IMR-90 (cell line): Measurements from ENCODE around the gene KDM3B. TPM values are rescaled to one million over a fixed set of nuclear protein-coding genes. Genes with fewer than 3 reads are reported as not detected.

Experiments used
- ATAC-seq: fragments of 200-7000 bp; cut with Tn5 transposase; 2 replicates; pipeline ENCODE4 v1.9.1; 2020; ENCODE audit warnings: low read depth, mild to moderate bottlenecking, moderate library complexity
- Bru-seq: library from RNA; stranded (reverse); fragments of 400-500 nt; gene quantifications from one replicate; lab custom pipeline; 2021; lab: Mats Ljungman, UMichigan
- BruChase-seq, 2 experiments: library from RNA; stranded (reverse); fragments of 400-500 nt; gene quantifications; one replicate each; lab custom pipeline; 2021; lab: Mats Ljungman, UMichigan
- BruUV-seq: library from RNA; stranded (reverse); fragments of 400-500 nt; replicated peaks from 2 replicates; lab custom pipeline; 2021; lab: Mats Ljungman, UMichigan
- CTCF ChIA-PET: fragments of 300-600 bp; formaldehyde crosslinking; extraction: SDS; loops from one replicate; lab custom pipeline; 2021; ENCODE audit warnings: antibody characterized with exemption; lab: Yijun Ruan, JAX
- POLR2A ChIA-PET: fragments of 300-600 bp; sonication (Branson Sonifier 250); formaldehyde crosslinking; loops from one replicate; lab custom pipeline; 2022; ENCODE audit warnings: antibody characterized with exemption; ENCODE audit not compliant: unreplicated experiment; lab: Charles Lee
- DNase-seq: peaks from one replicate; pipeline ENCODE4 v3.0.0; 2013
- H2AFZ ChIP-seq: replicated peaks from 2 replicates; pipeline ENCODE3; 2013; ENCODE audit warnings: low read length, mild to moderate bottlenecking; ENCODE audit not compliant: poor library complexity
- H2AK5ac ChIP-seq: 2 replicates; pipeline ENCODE4 v1.6.1; 2013; ENCODE audit warnings: low read depth, low read length, inconsistent platforms
- H2AK9ac ChIP-seq: replicated peaks from 2 replicates; pipeline ENCODE3; 2013; ENCODE audit warnings: mild to moderate bottlenecking, low read depth, low read length, moderate library complexity; ENCODE audit not compliant: poor library complexity
- H2BK120ac ChIP-seq: 2 replicates; pipeline ENCODE4 v1.6.1; 2013; ENCODE audit warnings: low read depth, low read length, inconsistent platforms
- H2BK15ac ChIP-seq: 3 replicates; pipeline ENCODE4 v1.6.1; 2013; ENCODE audit warnings: low read depth, low read length, inconsistent platforms
- H2BK20ac ChIP-seq: 2 replicates; pipeline ENCODE4 v1.6.1; 2013; ENCODE audit warnings: low read depth, mild to moderate bottlenecking, inconsistent platforms, low read length, moderate library complexity
- H2BK5ac ChIP-seq: 2 replicates; pipeline ENCODE4 v1.6.1; 2013; ENCODE audit warnings: mild to moderate bottlenecking, low read depth, low read length, inconsistent platforms; ENCODE audit not compliant: poor library complexity, severe bottlenecking
- H3K14ac ChIP-seq: replicated peaks from 2 replicates; pipeline ENCODE4 v1.6.1; 2013; ENCODE audit warnings: low read depth, low read length, inconsistent platforms
- H3K18ac ChIP-seq: 2 replicates; pipeline ENCODE4 v1.6.1; 2013; ENCODE audit warnings: low read depth, low read length, control low read depth
- H3K23ac ChIP-seq: 2 replicates; pipeline ENCODE4 v1.6.1; 2013; ENCODE audit warnings: low read depth, low read length, inconsistent platforms
- H3K27ac ChIP-seq: 2 replicates; pipeline ENCODE4 v1.5.1; 2013; ENCODE audit warnings: mild to moderate bottlenecking, control low read depth, low read length; ENCODE audit not compliant: insufficient read depth
- H3K27me3 ChIP-seq: 2 replicates; pipeline ENCODE4 v1.6.1; 2013; ENCODE audit warnings: low read length; ENCODE audit not compliant: control insufficient read depth, insufficient read depth
- H3K36me3 ChIP-seq: 2 replicates; pipeline ENCODE4 v1.6.1; 2013; ENCODE audit warnings: low read length, mixed read lengths; ENCODE audit not compliant: control insufficient read depth, insufficient read depth
- H3K4ac ChIP-seq: 2 replicates; pipeline ENCODE4 v1.6.1; 2013; ENCODE audit warnings: low read depth, low read length, inconsistent platforms
- H3K4me1 ChIP-seq: 2 replicates; pipeline ENCODE4 v1.6.1; 2013; ENCODE audit warnings: low read length, mixed read lengths; ENCODE audit not compliant: control insufficient read depth, insufficient read depth
- H3K4me2 ChIP-seq: 2 replicates; pipeline ENCODE4 v1.6.1; 2013; ENCODE audit warnings: low read depth, mild to moderate bottlenecking, control low read depth, low read length, moderate library complexity
- H3K4me3 ChIP-seq: 2 replicates; pipeline ENCODE4 v1.5.1; 2013; ENCODE audit warnings: low read depth, mild to moderate bottlenecking, control low read depth, low read length, moderate library complexity; ENCODE audit not compliant: insufficient read depth
- H3K56ac ChIP-seq: 2 replicates; pipeline ENCODE4 v1.6.1; 2013; ENCODE audit warnings: low read length, inconsistent platforms; ENCODE audit not compliant: insufficient read depth; ENCODE audit errors: extremely low read depth
- H3K79me1 ChIP-seq, 2 experiments: 2 replicates each; pipeline ENCODE4 v1.6.1; 2013; ENCODE audit warnings: low read length in 2 of 2, inconsistent platforms in 1 of 2, low read depth in 1 of 2
- H3K9ac ChIP-seq: 2 replicates; pipeline ENCODE4 v1.6.1; 2013; ENCODE audit warnings: low read depth, low read length, control low read depth
- H3K9me1 ChIP-seq: 2 replicates; pipeline ENCODE4 v1.6.1; 2013; ENCODE audit warnings: low read length, inconsistent platforms; ENCODE audit not compliant: insufficient read depth
- H3K9me3 ChIP-seq: 2 replicates; pipeline ENCODE4 v1.6.1; 2013; ENCODE audit warnings: low read length; ENCODE audit not compliant: control insufficient read depth, insufficient read depth
- H4K20me1 ChIP-seq: 2 replicates; pipeline ENCODE4 v1.6.1; 2013; ENCODE audit warnings: low read length, inconsistent platforms; ENCODE audit not compliant: insufficient read depth
- H4K5ac ChIP-seq: 2 replicates; pipeline ENCODE4 v1.6.1; 2013; ENCODE audit warnings: mild to moderate bottlenecking, low read depth, low read length, control low read depth
- H4K8ac ChIP-seq, 2 experiments: 2 replicates each; pipeline ENCODE4 v1.6.1; 2013; ENCODE audit warnings: low read depth in 2 of 2, low read length in 2 of 2, control low read depth in 1 of 2, inconsistent platforms in 1 of 2
- H4K91ac ChIP-seq: 2 replicates; pipeline ENCODE4 v1.6.1; 2013; ENCODE audit warnings: low read depth, low read length, inconsistent platforms; ENCODE audit not compliant: insufficient read depth
- MAFK ChIP-seq: IDR thresholded peaks from 2 replicates; pipeline ENCODE4 v1.6.1; 2012; ENCODE audit warnings: low read depth, low read length, improper control_type of control experiment
- MAZ ChIP-seq: IDR thresholded peaks from 2 replicates; pipeline ENCODE4 v1.6.1; 2012; ENCODE audit warnings: low read depth, mild to moderate bottlenecking, low read length, improper control_type of control experiment, moderate library complexity, borderline replicate concordance
- RAD21 ChIP-seq: IDR thresholded peaks from 2 replicates; pipeline ENCODE4 v1.6.1; 2012; ENCODE audit warnings: low read length, improper control_type of control experiment
- RFX5 ChIP-seq: IDR thresholded peaks from 2 replicates; pipeline ENCODE4 v1.8.0; 2012; ENCODE audit warnings: low read depth, mild to moderate bottlenecking, low read length, moderate library complexity
- WGBS, 2 experiments: methylation state at CpG; one replicate each; pipeline versions ENCODE4 v1.1.5 to v1.1.7; 2013; ENCODE audit warnings: missing lambda C conversion rate in 2 of 2; ENCODE audit not compliant: insufficient read length in 1 of 2; ENCODE audit errors: extremely low coverage in 2 of 2; 5-methylcytosine and 5-hydroxymethylcytosine counted together
- dilution Hi-C: fragments of 300-500 bp; cut with HindIII; formaldehyde crosslinking; loops from one replicate; pipeline ENCODE4 v1.14.3; 2018; ENCODE audit warnings: low sequenced_read_pairs; ENCODE audit not compliant: unreplicated experiment
- in situ Hi-C: fragments of 300-500 bp; cut with MboI; formaldehyde crosslinking; loops from 3 replicates; pipeline ENCODE4 v1.14.3; 2019; ENCODE audit warnings: low sequenced_read_pairs, inconsistent platforms, mixed read lengths
- intact Hi-C: fragments of 100-400 bp; cut with micrococcal nuclease; formaldehyde crosslinking; loops from 2 replicates; pipeline ENCODE4 v1.10.0; 2022
- long read RNA-seq: library from polyadenylated mRNA; unstranded; transcript quantifications from one replicate; pipeline ENCODE4 v2.0.0, GENCODE V29; 2021; ENCODE audit not compliant: unreplicated experiment
- polyA plus RNA-seq, 3 experiments: library from polyadenylated mRNA; depleted of rRNA; stranded (reverse); fragments of >200 nt; gene quantifications; 2 replicates each; pipeline ENCODE4 v1.2.3, GENCODE V29; 2012; ENCODE audit warnings: low replicate concordance in 1 of 3
- total RNA-seq: library from RNA; depleted of rRNA; stranded (reverse); fragments of >200 nt; gene quantifications from 2 replicates; pipeline ENCODE4 v1.2.3, GENCODE V29; 2012; rRNA removed
- TF ChIP-seq, protein P1 (sequence below): conservative IDR thresholded peaks from 2 replicates; pipeline ENCODE4 v1.5.1; 2012; ENCODE audit warnings: mild to moderate bottlenecking, low read depth, low read length, improper control_type of control experiment
- TF ChIP-seq, protein P2 (sequence below): fragments of 150-350 bp; IDR thresholded peaks from 2 replicates; pipeline ENCODE4 v1.6.1; 2017; ENCODE audit warnings: mild to moderate bottlenecking, antibody characterized with exemption, low read length, low read depth

Gene KDM3B, protein sequence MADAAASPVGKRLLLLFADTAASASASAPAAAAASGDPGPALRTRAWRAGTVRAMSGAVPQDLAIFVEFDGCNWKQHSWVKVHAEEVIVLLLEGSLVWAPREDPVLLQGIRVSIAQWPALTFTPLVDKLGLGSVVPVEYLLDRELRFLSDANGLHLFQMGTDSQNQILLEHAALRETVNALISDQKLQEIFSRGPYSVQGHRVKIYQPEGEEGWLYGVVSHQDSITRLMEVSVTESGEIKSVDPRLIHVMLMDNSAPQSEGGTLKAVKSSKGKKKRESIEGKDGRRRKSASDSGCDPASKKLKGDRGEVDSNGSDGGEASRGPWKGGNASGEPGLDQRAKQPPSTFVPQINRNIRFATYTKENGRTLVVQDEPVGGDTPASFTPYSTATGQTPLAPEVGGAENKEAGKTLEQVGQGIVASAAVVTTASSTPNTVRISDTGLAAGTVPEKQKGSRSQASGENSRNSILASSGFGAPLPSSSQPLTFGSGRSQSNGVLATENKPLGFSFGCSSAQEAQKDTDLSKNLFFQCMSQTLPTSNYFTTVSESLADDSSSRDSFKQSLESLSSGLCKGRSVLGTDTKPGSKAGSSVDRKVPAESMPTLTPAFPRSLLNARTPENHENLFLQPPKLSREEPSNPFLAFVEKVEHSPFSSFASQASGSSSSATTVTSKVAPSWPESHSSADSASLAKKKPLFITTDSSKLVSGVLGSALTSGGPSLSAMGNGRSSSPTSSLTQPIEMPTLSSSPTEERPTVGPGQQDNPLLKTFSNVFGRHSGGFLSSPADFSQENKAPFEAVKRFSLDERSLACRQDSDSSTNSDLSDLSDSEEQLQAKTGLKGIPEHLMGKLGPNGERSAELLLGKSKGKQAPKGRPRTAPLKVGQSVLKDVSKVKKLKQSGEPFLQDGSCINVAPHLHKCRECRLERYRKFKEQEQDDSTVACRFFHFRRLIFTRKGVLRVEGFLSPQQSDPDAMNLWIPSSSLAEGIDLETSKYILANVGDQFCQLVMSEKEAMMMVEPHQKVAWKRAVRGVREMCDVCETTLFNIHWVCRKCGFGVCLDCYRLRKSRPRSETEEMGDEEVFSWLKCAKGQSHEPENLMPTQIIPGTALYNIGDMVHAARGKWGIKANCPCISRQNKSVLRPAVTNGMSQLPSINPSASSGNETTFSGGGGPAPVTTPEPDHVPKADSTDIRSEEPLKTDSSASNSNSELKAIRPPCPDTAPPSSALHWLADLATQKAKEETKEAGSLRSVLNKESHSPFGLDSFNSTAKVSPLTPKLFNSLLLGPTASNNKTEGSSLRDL (N-terminal part only)
- total RNA-seq: 35.8 and 36.7 TPM in 2 replicates
- 17.1 and 19.4 TPM in 2 replicates for polyA plus RNA-seq (2012; rRNA removed)
- polyA plus RNA-seq (2012; cell fraction: cytosol; rRNA removed): 5.8 and 7.3 TPM in 2 replicates
- polyA plus RNA-seq (2012; cell fraction: nucleus; rRNA removed; ENCODE audit: low replicate concordance): 8.0 and 37.0 TPM in 2 replicates
- percentile 81 among the genes with signal in this experiment for Bru-seq, nascent RNA
- percentile 86 among the genes with signal in this experiment for BruChase-seq, experiment 1, labeled RNA remaining after a 6-hour chase
- BruChase-seq, experiment 2, labeled RNA remaining after a 2-hour chase: percentile 80 among the genes with signal in this experiment
- long read RNA-seq, partial matches to known transcripts: 32 of 34 reads
- long read RNA-seq, other reads (novel, unspliced or antisense): 2 of 34 reads

DNA sequence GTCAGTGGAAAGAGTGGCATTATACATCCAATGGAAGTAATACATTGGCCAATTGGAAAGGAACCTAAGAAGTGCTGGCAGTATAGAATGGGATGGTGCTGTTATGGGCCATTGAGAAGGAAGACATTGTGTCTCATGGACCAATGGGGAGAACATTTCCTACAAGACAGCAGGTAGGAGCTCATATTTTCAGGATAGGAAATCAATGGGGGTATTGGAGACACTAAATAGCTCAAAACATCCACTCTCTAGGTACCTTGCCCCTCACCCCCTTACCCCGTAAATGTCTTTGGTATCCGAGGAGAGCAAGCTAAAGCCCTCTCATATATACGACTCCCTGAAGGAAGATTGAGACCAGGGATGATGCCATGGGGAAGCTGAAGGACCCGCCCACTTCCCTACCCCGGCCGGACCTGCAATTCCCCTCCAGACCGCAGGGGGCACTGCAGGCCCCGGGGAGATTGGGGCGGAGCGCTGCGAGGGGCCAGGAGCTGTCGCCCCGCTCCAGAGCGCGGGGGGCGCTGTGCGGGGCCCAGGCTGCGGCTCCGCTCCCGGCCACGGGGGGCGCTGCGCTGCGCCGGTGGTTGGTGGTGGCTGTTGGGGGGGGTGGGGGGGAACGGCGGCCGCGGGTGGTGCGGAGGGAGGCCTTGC, at the start of gene KDM3B:
Gene KDM3B, plus strand, starts transcription at position 615 of the 651 bp plus-strand sequence. CDS start 111 bp downstream, outside the sequence.
- intact Hi-C loops: no loop called here
- H2BK5ac ChIP-seq: peak within 1 kb of the TSS; percentile 86
- H4K5ac ChIP-seq: peak within 1 kb of the TSS; percentile 64
- POLR2A ChIA-PET: interaction anchor here (1.0 kb wide), 1 partner anchor 14 kb away, joined by 5 read pairs; the partner anchor contains the start of gene FAM53C
- H2BK20ac ChIP-seq: no peak within 1 kb of the TSS
- ATAC-seq (peak; percentile 83), DNase-seq (peak; percentile 80)
- in situ Hi-C loops: no loop called here
- peaks cover 2% of the 10 kb centered on the region; the same call in 1 of the 2 replicates for H3K4me1 ChIP-seq
- H3K27me3 ChIP-seq: no peaks in the 10 kb centered on the region
- dilution Hi-C loops: no loop called here
- H3K36me3 ChIP-seq: peaks cover 19% of the 10 kb centered on the region
- peak; percentile 94 for TF ChIP-seq MAZ
- TF ChIP-seq RAD21: no peak; the same call in 1 of the 2 replicates
- no peak; the same call in 1 of the 2 replicates for TF ChIP-seq MAFK
- TF ChIP-seq, protein P1, sequence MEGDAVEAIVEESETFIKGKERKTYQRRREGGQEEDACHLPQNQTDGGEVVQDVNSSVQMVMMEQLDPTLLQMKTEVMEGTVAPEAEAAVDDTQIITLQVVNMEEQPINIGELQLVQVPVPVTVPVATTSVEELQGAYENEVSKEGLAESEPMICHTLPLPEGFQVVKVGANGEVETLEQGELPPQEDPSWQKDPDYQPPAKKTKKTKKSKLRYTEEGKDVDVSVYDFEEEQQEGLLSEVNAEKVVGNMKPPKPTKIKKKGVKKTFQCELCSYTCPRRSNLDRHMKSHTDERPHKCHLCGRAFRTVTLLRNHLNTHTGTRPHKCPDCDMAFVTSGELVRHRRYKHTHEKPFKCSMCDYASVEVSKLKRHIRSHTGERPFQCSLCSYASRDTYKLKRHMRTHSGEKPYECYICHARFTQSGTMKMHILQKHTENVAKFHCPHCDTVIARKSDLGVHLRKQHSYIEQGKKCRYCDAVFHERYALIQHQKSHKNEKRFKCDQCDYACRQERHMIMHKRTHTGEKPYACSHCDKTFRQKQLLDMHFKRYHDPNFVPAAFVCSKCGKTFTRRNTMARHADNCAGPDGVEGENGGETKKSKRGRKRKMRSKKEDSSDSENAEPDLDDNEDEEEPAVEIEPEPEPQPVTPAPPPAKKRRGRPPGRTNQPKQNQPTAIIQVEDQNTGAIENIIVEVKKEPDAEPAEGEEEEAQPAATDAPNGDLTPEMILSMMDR: peak; percentile 99
- TF ChIP-seq, protein P2, sequence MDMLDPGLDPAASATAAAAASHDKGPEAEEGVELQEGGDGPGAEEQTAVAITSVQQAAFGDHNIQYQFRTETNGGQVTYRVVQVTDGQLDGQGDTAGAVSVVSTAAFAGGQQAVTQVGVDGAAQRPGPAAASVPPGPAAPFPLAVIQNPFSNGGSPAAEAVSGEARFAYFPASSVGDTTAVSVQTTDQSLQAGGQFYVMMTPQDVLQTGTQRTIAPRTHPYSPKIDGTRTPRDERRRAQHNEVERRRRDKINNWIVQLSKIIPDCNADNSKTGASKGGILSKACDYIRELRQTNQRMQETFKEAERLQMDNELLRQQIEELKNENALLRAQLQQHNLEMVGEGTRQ: no peak
- TF ChIP-seq RFX5: no peak
- peaks cover 4% of the 10 kb centered on the region for H3K9me3 ChIP-seq
- peak within 1 kb of the TSS; percentile 76 for H3K9ac ChIP-seq
- peak within 1 kb of the TSS; percentile 55 for H3K4ac ChIP-seq
- H3K18ac ChIP-seq: peak within 1 kb of the TSS; percentile 3; the same call in 1 of the 2 replicates
- peak within 1 kb of the TSS; percentile 90 for H3K23ac ChIP-seq
- no peak within 1 kb of the TSS for H2BK15ac ChIP-seq
- peak within 1 kb of the TSS; percentile 93 for H2AK9ac ChIP-seq
- peak within 1 kb of the TSS; percentile 78 for H3K27ac ChIP-seq
- no TSS peak for BruUV-seq
- H3K4me2 ChIP-seq: peak within 1 kb of the TSS; percentile 89
- H2AFZ ChIP-seq: peak within 1 kb of the TSS; percentile 82
- CTCF ChIA-PET: interaction anchor here (0.5 to 2.8 kb wide), 14 partner anchors 10 to 1112 kb away, joined by 3 to 24 read pairs (median 5); partner anchors contain the start of genes CDC25C and FAM53C
- peaks cover 6 to 36% of the 10 kb centered on the region in 2 experiments; a peak in 3 of 4 replicates for H3K79me1 ChIP-seq
- H2AK5ac ChIP-seq: peak within 1 kb of the TSS; percentile 42; the same call in 1 of the 2 replicates
- peaks cover 8% of the 10 kb centered on the region; the same call in 1 of the 2 replicates for H3K9me1 ChIP-seq
- H2BK120ac ChIP-seq: peak within 1 kb of the TSS; percentile 32; the same call in 1 of the 2 replicates
- H4K20me1 ChIP-seq: peaks cover 29% of the 10 kb centered on the region
- WGBS, 2 experiments: 0% methylated on average over 4 of the region's 30 CpGs; no CpG with 5 or more reads in 1 of the 2 experiments
- peak within 1 kb of the TSS in 1 of 2 experiments; percentile 61; a peak in 2 of 4 replicates for H4K8ac ChIP-seq
- peak within 1 kb of the TSS; percentile 53 for H3K14ac ChIP-seq
- H4K91ac ChIP-seq: peak within 1 kb of the TSS; percentile 21; the same call in 1 of the 2 replicates
- peak within 1 kb of the TSS; percentile 67 for H3K56ac ChIP-seq
- H3K4me3 ChIP-seq: peak within 1 kb of the TSS; percentile 73
